ENCODE data around the gene SYNE3. TPM values are rescaled to one million over a fixed set of nuclear protein-coding genes. Genes with fewer than 3 reads are reported as not detected.

Gene SYNE3
- total and polyA plus RNA-seq, 2 of the 8 experiments (the other 6 are each of a cell fraction or from before 2014, with no cell fraction given): under 0.01 TPM; not detected in 1

- TF ChIP-seq BCL11A (IDR thresholded peaks at IDR 0.05; ENCODE audit: low read depth in 2 of 2, low read length in 2 of 2) (no peak), SUZ12 (IDR thresholded peaks at IDR 0.05; ENCODE audit: low read length) (no peak), RBBP5 (IDR thresholded peaks at IDR 0.05; ENCODE audit: borderline replicate concordance, low read depth, low read length) (no peak)
These were observed 29.4 kb downstream of the SYNE3 start (continued) for GRCh38 chr14:95486875-95487668.

Data from H1 (cell line).